ENCODE results near the gene ARMC2. TPM values are rescaled to one million over a fixed set of nuclear protein-coding genes. Genes with fewer than 3 reads are reported as not detected.

The ARMC2 gene
- total RNA-seq, 1 donor from 2014 or later = 5.2 TPM

DNA sequence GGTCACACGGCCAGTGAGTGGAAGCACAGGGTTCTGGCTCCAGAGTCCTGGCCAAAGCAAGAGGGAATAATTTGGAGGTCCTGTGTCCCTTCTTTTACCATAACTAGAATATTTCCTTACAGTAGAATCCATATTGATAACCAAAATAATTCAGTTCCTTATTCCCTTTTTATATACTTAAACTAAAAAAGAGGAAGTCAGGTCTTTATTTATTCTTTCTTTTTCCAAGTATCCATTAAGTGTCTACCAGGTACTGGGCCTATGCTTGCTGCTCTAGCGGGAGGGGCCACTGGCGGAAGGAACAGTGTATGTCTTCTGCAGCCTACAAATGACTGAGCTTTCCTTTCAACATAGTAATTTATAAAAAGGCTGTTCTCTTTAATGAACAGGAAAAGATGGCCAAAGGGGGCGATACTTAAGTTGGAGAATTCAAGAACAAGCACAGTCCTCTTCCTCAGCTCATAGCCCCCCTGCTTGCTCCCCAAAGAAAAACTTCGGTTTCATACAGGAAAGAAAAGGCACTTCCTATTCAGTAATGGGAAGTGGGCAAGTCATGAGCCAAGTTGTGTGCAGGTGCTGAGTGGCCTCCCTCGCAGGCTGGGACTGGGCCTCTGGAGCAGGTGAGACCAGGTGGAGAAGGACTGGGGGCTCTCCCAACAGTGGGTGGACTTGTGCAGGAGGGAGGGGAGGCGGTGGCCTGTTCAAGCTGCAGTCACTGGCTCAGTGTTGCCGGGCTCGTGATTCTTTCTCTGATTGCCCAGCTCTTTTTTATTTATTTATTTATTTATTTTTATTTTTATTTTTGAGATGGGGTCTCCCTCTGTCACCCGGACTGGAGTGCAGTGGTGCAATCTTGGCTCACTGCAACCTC, 110.9 kb downstream of the ARMC2 start:
- no peak overlapping the region for H3K9ac ChIP-seq (ENCODE audit: low read length)
- Mint-ChIP-seq H3K4me1 (ENCODE audit: low read depth, unreplicated experiment) (no peaks in the 10 kb centered on the region), H3K4me3 (ENCODE audit: unreplicated experiment) (no peak overlapping the region), H3K27ac (ENCODE audit: unreplicated experiment) (no peak overlapping the region), H3K9me3 (ENCODE audit: unreplicated experiment) (no peaks in the 10 kb centered on the region), H3K27me3 (ENCODE audit: low read depth, unreplicated experiment) (no peaks in the 10 kb centered on the region), H3K36me3 (ENCODE audit: low read depth, unreplicated experiment) (peaks cover 2% of the 10 kb centered on the region)
- no peak overlapping the region for H3K4me3 ChIP-seq (ENCODE audit: insufficient read depth, low read depth, low read length)
- no peaks in the 10 kb centered on the region for H4K20me1 ChIP-seq (ENCODE audit: insufficient read depth, low read length)
- TF ChIP-seq EZH2 (IDR thresholded peaks at IDR 0.05; ENCODE audit: insufficient read depth, low read length) = no peak
- TF ChIP-seq, protein P1, sequence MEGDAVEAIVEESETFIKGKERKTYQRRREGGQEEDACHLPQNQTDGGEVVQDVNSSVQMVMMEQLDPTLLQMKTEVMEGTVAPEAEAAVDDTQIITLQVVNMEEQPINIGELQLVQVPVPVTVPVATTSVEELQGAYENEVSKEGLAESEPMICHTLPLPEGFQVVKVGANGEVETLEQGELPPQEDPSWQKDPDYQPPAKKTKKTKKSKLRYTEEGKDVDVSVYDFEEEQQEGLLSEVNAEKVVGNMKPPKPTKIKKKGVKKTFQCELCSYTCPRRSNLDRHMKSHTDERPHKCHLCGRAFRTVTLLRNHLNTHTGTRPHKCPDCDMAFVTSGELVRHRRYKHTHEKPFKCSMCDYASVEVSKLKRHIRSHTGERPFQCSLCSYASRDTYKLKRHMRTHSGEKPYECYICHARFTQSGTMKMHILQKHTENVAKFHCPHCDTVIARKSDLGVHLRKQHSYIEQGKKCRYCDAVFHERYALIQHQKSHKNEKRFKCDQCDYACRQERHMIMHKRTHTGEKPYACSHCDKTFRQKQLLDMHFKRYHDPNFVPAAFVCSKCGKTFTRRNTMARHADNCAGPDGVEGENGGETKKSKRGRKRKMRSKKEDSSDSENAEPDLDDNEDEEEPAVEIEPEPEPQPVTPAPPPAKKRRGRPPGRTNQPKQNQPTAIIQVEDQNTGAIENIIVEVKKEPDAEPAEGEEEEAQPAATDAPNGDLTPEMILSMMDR (IDR thresholded peaks at IDR 0.05; ENCODE audit: insufficient read depth, low read depth, low read length) = no peak
- no peak overlapping the region for H2AFZ ChIP-seq (ENCODE audit: low read depth, low read length)
- H3K36me3 ChIP-seq (ENCODE audit: insufficient read depth, low read length) = no peaks in the 10 kb centered on the region
- no peaks in the 10 kb centered on the region for H3K9me3 ChIP-seq (ENCODE audit: insufficient read depth, low read depth, low read length)
- FAIRE-seq (no peak), DNase-seq (ENCODE audit: low read depth) (no peak)
- no peak overlapping the region for H3K4me2 ChIP-seq (ENCODE audit: low read length)
- H3K4me1 ChIP-seq (ENCODE audit: insufficient read depth, low read length) = no peaks in the 10 kb centered on the region
- no peaks in the 10 kb centered on the region for H3K79me2 ChIP-seq (ENCODE audit: insufficient read depth, low read length)
- H3K27me3 ChIP-seq (ENCODE audit: insufficient read depth, low read length) = no peaks in the 10 kb centered on the region
- H3K27ac ChIP-seq (ENCODE audit: low read depth, low read length) = no peak overlapping the region

DNA sequence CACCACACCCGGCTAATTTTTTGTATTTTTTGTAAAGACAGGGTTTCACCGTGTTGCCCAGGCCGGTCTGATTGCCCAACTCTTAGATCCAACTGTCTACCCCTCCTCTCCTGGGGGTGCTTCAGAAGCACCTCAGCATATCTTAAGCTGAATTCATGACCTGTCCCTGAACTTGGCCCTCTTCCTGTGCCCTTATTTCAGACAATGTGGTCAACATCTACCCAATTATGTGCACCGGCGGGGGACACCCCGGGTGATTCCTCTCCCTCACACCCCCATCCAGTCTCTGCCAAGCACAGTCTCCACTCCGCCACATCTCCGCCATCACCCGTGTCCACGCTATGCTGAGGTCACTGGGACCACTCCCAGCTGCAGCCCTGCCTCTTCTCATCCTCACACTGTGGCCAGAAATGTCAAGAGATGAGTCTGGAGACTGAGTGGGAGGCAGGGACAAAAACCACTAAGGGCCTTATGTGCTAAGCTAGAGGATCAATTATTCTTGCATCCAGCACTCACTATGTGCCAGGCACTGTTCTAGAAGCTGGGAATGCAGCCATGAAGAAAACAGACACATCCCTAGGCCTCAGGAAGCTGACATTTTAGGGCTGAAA, 111.9 kb downstream of the ARMC2 start:
- DNase-seq (ENCODE audit: low read depth) (no peak), FAIRE-seq (no peak)
- Histone ChIP-seq H3K4me3 (ENCODE audit: insufficient read depth, low read depth, low read length) (no peak overlapping the region), H3K36me3 (ENCODE audit: insufficient read depth, low read length) (no peaks in the 10 kb centered on the region), H3K4me1 (ENCODE audit: insufficient read depth, low read length) (no peaks in the 10 kb centered on the region), H3K27me3 (ENCODE audit: insufficient read depth, low read length) (no peaks in the 10 kb centered on the region), H3K9me3 (ENCODE audit: insufficient read depth, low read depth, low read length) (no peaks in the 10 kb centered on the region), H3K79me2 (ENCODE audit: insufficient read depth, low read length) (no peaks in the 10 kb centered on the region), H3K9ac (ENCODE audit: low read length) (no peak overlapping the region), H2AFZ (ENCODE audit: low read depth, low read length) (no peak overlapping the region), H4K20me1 (ENCODE audit: insufficient read depth, low read length) (no peaks in the 10 kb centered on the region), H3K4me2 (ENCODE audit: low read length) (no peak overlapping the region), H3K27ac (ENCODE audit: low read depth, low read length) (no peak overlapping the region)
- H3K4me1 Mint-ChIP-seq (ENCODE audit: low read depth, unreplicated experiment) = no peaks in the 10 kb centered on the region
- H3K9me3 Mint-ChIP-seq (ENCODE audit: unreplicated experiment) = no peaks in the 10 kb centered on the region
- H3K36me3 Mint-ChIP-seq (ENCODE audit: low read depth, unreplicated experiment) = peaks cover 2% of the 10 kb centered on the region
- H3K27me3 Mint-ChIP-seq (ENCODE audit: low read depth, unreplicated experiment) = no peaks in the 10 kb centered on the region
- TF ChIP-seq EZH2 (IDR thresholded peaks at IDR 0.05; ENCODE audit: insufficient read depth, low read length) = no peak
- H3K27ac Mint-ChIP-seq (ENCODE audit: unreplicated experiment) = no peak overlapping the region
- H3K4me3 Mint-ChIP-seq (ENCODE audit: unreplicated experiment) = no peak overlapping the region

DNA sequence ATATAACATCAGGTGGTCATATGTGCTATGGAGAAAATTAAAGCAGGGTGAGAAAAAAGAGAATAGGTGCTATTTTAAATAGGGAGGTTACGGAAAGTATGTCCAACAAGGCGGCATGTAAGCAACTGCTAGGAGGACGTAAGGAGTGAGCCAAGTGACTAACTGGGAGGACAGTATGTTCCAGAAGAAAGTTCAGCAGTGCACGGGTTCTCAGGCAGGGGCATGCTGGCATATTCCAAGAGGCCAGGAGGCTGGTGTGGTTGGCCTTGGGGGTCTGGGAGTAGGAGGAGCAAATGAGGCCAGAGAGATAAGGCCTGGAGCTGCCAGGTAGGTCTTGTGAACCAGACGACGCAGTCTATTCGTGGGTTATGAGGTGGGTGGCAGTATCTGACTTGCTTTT, 112.4 kb downstream of the ARMC2 start:
- no peaks in the 10 kb centered on the region for H3K9me3 Mint-ChIP-seq (ENCODE audit: unreplicated experiment)
- H3K27ac Mint-ChIP-seq (ENCODE audit: unreplicated experiment) = no peak overlapping the region
- peaks cover 2% of the 10 kb centered on the region for H3K36me3 Mint-ChIP-seq (ENCODE audit: low read depth, unreplicated experiment)
- H3K27me3 ChIP-seq (ENCODE audit: insufficient read depth, low read length) = no peaks in the 10 kb centered on the region
- H2AFZ ChIP-seq (ENCODE audit: low read depth, low read length) = no peak overlapping the region
- H3K27ac ChIP-seq (ENCODE audit: low read depth, low read length) = no peak overlapping the region
- DNase-seq (ENCODE audit: low read depth) (no peak), FAIRE-seq (no peak)
- H4K20me1 ChIP-seq (ENCODE audit: insufficient read depth, low read length) = no peaks in the 10 kb centered on the region
- no peaks in the 10 kb centered on the region for H3K27me3 Mint-ChIP-seq (ENCODE audit: low read depth, unreplicated experiment)
- no peaks in the 10 kb centered on the region for H3K4me1 Mint-ChIP-seq (ENCODE audit: low read depth, unreplicated experiment)
- no peak overlapping the region for H3K4me3 ChIP-seq (ENCODE audit: insufficient read depth, low read depth, low read length)
- no peak overlapping the region for H3K4me3 Mint-ChIP-seq (ENCODE audit: unreplicated experiment)
- H3K9me3 ChIP-seq (ENCODE audit: insufficient read depth, low read depth, low read length) = no peaks in the 10 kb centered on the region
- no peaks in the 10 kb centered on the region for H3K79me2 ChIP-seq (ENCODE audit: insufficient read depth, low read length)
- no peak overlapping the region for H3K4me2 ChIP-seq (ENCODE audit: low read length)
- H3K4me1 ChIP-seq (ENCODE audit: insufficient read depth, low read length) = no peaks in the 10 kb centered on the region
- no peak overlapping the region for H3K9ac ChIP-seq (ENCODE audit: low read length)
- no peaks in the 10 kb centered on the region for H3K36me3 ChIP-seq (ENCODE audit: insufficient read depth, low read length)
- TF ChIP-seq, protein P1 (IDR thresholded peaks at IDR 0.05; ENCODE audit: insufficient read depth, low read depth, low read length) = no peak
- TF ChIP-seq EZH2 (IDR thresholded peaks at IDR 0.05; ENCODE audit: insufficient read depth, low read length) = no peak
